BE2C (cell line): ENCODE measurements around the gene TNP2.

ENCODE experiments used
- DNase-seq: peaks from one replicate; pipeline ENCODE4 v3.0.0-alpha.2; 2020
- H3K27me3 ChIP-seq: fragments of 250-450 bp; sonication (Bioruptor Pico); 2 replicates; pipeline ENCODE4 v1.5.1; 2020; ENCODE audit warnings: mild to moderate bottlenecking
- H3K36me3 ChIP-seq: fragments of 250-450 bp; sonication (Bioruptor Pico); 2 replicates; pipeline ENCODE4 v1.5.1; 2020; ENCODE audit warnings: mild to moderate bottlenecking
- H3K4me1 ChIP-seq: fragments of 250-450 bp; sonication (Bioruptor Pico); 2 replicates; pipeline ENCODE4 v1.5.1; 2020
- H3K4me3 ChIP-seq: 2 replicates; pipeline ENCODE4 v1.5.1; 2011; ENCODE audit warnings: low read depth, low read length
- H3K9me3 ChIP-seq: fragments of 250-450 bp; sonication (Bioruptor Pico); 2 replicates; pipeline ENCODE4 v1.5.1; 2020
- TF ChIP-seq, protein P1 (sequence below): IDR thresholded peaks from 2 replicates; pipeline ENCODE4 v1.5.1; 2012; ENCODE audit warnings: mild to moderate bottlenecking, low read depth, low read length

The TNP2 gene

DNA sequence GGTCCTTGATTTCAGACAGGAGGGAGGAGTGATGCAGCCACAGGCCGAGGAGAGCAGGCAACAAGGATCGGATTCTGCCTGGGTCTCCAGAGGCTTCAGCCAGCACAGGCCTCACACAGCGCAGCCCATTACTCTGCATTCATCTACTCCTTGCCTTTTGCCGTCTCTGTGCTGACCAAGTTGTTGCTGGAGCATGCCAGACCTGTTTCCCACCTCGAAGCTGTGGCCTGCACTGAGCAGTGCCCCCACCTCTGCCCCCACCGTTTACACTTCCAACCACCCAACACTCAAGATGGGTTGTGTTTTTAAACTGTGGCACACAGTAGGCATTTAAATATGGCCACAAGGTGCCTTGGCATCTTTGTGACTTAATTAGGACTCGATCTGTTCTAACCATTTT is 5.8 kb upstream of the TNP2 start:
- H3K4me1 ChIP-seq = no peaks in the 10 kb centered on the region
- H3K27me3 ChIP-seq = no peaks in the 10 kb centered on the region
- no peaks in the 10 kb centered on the region for H3K9me3 ChIP-seq
- TF ChIP-seq, protein P1, sequence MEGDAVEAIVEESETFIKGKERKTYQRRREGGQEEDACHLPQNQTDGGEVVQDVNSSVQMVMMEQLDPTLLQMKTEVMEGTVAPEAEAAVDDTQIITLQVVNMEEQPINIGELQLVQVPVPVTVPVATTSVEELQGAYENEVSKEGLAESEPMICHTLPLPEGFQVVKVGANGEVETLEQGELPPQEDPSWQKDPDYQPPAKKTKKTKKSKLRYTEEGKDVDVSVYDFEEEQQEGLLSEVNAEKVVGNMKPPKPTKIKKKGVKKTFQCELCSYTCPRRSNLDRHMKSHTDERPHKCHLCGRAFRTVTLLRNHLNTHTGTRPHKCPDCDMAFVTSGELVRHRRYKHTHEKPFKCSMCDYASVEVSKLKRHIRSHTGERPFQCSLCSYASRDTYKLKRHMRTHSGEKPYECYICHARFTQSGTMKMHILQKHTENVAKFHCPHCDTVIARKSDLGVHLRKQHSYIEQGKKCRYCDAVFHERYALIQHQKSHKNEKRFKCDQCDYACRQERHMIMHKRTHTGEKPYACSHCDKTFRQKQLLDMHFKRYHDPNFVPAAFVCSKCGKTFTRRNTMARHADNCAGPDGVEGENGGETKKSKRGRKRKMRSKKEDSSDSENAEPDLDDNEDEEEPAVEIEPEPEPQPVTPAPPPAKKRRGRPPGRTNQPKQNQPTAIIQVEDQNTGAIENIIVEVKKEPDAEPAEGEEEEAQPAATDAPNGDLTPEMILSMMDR = no peak
- DNase-seq = no peak
- H3K4me3 ChIP-seq = no peak overlapping the region
- H3K36me3 ChIP-seq = no peaks in the 10 kb centered on the region

DNA sequence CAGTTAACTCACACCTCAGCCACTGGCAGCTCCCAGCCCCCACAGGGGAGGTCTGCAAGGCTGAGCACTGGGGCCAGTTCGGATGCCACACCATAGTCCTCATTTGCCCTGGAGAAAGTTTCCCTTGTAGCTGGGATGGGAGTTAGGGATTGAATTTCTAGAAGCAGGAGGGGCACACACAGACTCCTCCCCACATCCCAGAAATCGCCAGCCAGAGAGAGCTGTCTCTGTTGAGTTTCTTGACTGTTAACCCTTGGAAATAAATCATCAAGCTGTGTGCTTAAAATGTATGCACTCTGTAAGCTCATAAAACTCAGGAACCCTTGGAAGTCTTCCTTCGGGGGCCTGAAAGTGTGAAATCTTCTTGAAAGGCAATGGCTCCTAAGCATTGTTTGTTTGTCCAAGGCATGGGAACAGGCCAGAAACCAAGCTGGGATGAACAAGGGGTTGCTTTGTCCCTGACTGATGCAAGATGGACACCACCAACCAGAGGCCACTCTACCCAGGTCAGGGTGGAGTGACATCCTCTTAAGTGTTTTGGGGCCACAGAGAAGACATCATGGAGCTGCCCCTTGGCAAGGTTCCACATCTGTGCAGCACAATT is 4.7 kb upstream of the TNP2 start:
- TF ChIP-seq, protein P1 = no peak
- H3K4me3 ChIP-seq = no peak overlapping the region
- no peaks in the 10 kb centered on the region for H3K36me3 ChIP-seq
- H3K9me3 ChIP-seq = no peaks in the 10 kb centered on the region
- H3K4me1 ChIP-seq = no peaks in the 10 kb centered on the region
- DNase-seq = no peak
- no peaks in the 10 kb centered on the region for H3K27me3 ChIP-seq

DNA sequence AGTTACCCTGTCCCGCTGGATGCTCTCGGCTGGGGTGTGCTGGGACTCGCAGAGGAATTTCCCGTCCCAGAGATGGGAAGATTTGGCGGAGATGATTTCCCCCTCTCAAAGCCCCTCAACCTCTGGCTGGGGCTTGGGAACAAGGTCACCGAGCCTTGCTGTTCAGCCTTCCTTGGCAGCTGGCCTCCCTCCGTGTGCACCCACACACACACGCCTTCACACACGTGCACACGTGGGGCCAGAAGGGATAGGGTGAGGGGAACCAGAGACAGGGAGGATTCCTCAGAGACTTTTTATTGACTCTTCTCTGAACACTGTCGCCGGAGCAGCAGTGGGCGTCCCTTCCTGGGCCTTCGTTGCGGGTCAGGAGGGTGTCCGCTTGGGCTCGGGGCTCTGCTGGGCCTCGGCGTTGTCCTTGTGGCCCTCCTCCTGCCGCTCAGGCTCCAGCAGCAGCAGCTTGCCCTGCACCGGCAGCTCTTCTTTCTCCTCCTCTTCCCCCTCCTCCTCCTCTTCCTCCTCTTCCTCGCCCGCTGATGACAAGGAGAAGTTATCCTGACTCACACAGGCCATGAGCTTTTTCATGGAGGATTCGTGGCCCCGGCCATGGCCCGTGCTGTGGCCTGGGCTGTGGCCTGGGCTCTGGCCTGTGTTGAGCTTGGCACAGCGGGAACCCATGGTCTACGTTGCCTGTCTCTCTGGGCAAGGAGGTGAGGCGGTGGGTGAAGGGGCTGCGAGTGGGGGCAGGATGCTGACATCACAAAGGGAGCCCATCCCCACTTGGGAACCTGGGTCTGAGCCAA is 4.0 kb upstream of the TNP2 start, which contains the start of gene PRM3:
Gene PRM3 (minus strand): TSS at position 709 of the 800 bp plus-strand sequence. CDS start 34 bp downstream, at position 675.
- TF ChIP-seq, protein P1 = no peak
- DNase-seq = no peak
- Histone ChIP-seq H3K4me3 (no peak within 1 kb of the TSS), H3K27me3 (no peaks in the 10 kb centered on the region), H3K36me3 (no peaks in the 10 kb centered on the region), H3K9me3 (no peaks in the 10 kb centered on the region), H3K4me1 (no peaks in the 10 kb centered on the region)

DNA sequence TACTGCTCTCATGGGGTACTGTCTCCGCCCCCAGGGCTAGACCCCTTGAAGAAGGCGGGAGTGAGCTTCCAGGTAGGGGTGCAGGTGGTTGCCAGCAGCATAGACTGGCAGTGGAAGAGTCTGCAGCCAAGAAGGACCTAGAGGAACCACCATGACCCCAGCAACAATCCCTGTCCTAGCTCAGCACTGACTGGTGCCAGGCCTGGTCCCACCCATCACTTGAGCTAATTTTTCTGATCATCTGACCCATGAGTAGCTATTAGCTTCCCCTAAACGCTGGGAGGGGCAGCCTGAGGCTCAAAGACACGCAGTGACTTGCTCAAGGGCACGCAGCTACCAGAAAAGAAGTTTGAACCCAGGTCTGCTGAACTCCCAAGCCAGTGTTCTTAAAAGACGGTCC is 3.4 kb upstream of the TNP2 start:
- Histone ChIP-seq H3K27me3 (no peaks in the 10 kb centered on the region), H3K4me1 (no peaks in the 10 kb centered on the region), H3K9me3 (no peaks in the 10 kb centered on the region), H3K4me3 (no peak overlapping the region), H3K36me3 (no peaks in the 10 kb centered on the region)
- DNase-seq = no peak
- TF ChIP-seq, protein P1 = no peak

DNA sequence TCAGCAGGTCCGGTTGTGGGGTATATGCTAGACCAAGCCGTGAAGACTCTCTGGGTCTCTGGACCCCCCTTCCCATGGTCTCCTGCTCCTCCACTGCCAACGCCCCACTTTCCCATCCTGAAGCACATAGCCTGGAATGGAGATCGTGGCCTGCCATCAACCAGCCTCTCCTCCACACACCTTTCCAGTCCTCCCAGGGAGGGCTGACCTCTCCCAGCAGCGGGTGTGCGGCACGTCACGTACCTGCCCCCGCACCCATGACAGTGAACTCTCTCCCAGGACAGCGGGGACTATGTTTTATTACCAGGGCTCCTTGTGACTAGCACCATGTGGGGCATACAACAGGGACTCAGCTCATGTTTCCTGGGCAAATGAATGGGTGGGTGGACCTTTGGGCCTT is 2.5 kb upstream of the TNP2 start:
- H3K4me1 ChIP-seq = no peaks in the 10 kb centered on the region
- DNase-seq = no peak
- H3K36me3 ChIP-seq = no peaks in the 10 kb centered on the region
- no peak overlapping the region for H3K4me3 ChIP-seq
- no peaks in the 10 kb centered on the region for H3K9me3 ChIP-seq
- no peaks in the 10 kb centered on the region for H3K27me3 ChIP-seq
- TF ChIP-seq, protein P1 = no peak

DNA sequence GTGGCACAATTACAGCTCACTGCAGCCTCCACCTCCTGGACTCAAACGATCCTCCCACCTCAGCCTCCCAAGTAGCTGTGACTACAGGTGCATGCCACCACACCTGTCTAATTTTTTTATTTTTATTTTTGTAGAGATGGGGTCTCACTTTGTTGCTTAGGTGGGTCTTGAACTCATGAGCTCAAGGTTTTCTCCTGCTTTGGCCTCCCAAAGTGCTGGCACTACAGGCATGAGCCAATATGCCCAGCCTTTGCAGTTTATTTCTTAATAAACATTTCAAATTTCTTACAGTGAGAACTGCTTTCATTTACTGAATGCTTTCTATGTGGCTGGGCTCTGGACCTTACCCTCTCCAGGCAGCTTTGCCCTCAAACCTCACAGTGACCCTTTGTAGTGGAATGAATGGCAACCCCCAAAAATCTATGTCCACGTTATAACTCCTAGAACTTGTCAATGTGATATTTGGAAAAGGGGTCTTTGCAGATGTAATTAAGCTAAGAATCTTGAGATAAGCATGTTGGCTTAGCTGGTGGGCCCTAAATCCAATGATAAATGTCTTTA is 1.6 kb upstream of the TNP2 start:
- H3K4me3 ChIP-seq = no peak overlapping the region
- H3K36me3 ChIP-seq = no peaks in the 10 kb centered on the region
- DNase-seq = no peak
- H3K27me3 ChIP-seq = no peaks in the 10 kb centered on the region
- no peaks in the 10 kb centered on the region for H3K4me1 ChIP-seq
- no peaks in the 10 kb centered on the region for H3K9me3 ChIP-seq
- TF ChIP-seq, protein P1 = no peak
